HG03575 (cell line): Measurements from ENCODE around the gene TNS1.
"Not testable (repeated sequence)": the region's sequence is repeated elsewhere in the genome, so short reads cannot be mapped to it uniquely, and the experiment has no call there.

Experiments
- ATAC-seq: cut with Tn5 transposase; IDR thresholded peaks from one replicate; pipeline ENCODE4 v1.9.1; 2021; ENCODE audit not compliant: unreplicated experiment, insufficient number of reproducible peaks, low FRiP score; ENCODE audit errors: extremely low read depth

Gene TNS1

DNA sequence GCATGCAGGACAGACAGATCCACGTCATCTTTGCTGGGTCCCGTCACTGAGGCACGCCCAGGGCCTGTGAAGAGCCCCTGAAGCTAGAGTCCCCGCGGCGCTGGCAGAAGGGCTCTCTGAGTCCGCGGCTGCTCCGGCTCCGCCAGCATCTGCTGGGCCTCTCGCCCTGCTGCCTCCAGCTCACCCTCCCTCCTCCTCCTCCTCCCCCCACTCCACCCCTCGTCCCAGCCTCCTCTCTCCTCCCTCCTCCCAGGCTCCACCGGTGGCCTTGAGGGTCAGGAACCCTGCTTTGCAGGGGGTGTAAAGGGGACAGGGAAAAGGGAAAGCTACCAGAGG is at the start of gene TNS1:
Gene TNS1, minus strand, starts transcription at position 151 of the 336 bp plus-strand sequence. Its CDS starts 123 bp downstream, at position 28.
- no peak for ATAC-seq

DNA sequence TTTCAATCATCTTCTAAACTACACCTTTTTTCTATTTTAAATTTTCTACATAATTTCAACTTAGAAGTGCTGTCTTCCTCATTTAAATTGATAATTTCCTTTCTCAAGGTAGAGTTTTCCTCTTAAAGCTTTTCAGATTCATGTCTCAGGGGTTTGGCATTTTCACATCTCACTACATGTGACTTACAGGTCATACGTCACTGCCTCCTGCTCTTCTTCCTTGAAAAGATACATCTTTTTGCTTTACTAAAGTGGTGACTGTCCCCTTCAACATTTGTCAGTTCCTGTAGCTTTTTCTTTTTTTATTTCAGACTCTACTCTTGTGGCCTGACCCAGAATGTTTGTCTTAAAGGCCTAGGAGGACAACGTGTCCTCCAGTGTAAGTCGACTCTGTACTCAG is 49.1 kb upstream of the TNS1 start:
- no peak for ATAC-seq

DNA sequence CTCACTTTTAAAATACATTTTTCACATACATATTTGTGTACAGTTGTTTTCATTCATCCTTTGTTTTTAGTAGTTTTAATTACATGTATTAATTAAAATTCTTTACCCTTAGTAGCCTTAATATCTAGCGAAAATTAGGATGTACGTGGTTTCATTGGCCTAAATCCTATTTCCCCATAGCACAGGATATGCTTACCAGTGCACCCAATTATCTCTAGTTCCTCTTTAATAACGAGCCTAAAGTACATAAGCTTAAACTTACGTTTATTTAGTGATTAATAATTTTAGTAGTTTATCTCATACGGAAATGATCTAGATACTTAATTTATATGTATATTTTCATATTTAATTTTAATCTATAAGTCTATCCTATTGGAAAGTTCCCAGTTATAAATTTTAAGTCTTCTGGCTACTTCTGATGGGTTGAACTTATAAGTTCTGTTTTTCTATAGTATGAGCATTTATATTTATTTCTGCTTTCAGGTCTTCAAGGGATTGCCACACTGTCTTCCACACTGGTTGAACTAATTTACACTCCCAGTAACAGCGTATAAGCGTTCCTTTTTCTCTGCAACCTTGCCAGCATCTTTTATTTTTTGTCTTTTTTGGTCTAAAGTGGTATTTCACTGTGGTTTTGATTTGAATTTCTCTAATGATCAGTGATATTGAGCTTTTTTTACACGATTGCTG is 44.9 kb upstream of the TNS1 start:
- no peak for ATAC-seq

DNA sequence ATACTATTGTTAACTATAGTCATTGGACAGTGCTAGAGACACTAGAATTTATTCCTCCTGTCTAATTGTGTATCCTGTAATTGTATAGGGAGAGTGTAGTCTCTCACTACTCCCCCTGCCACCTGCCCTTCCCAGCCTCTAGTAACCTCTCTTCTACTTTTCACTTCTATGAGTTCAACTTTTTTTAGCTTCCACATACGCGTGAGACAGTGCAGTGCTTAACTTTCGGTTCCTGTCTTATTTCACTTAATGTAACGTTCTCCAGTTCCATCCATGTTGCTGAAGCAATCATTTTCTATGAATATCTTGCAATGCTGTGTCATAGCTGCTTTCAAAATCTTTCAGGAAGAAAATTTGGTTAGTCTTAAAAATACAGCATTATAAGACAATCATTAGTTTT is 43.4 kb upstream of the TNS1 start:
- no peak for ATAC-seq

DNA sequence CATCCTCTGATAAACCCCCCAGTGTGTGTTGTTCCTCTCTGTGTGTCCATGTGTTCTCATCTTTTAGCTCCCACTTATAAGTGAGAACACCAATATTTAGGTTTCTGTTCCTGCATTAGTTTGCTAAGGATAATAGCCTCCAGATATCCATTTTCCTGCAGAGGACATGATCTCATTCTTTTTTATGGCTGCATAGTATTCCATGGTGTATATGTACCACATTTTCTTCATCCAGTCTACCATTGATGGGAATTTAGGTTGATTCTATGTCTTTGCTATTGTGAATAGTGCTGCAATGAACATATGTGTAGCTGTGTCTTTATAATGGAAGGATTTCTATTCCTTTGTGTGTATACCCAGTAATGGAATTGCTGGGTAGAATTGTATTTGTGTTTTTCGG is 41.8 kb upstream of the TNS1 start:
- not testable (repeated sequence) for ATAC-seq

DNA sequence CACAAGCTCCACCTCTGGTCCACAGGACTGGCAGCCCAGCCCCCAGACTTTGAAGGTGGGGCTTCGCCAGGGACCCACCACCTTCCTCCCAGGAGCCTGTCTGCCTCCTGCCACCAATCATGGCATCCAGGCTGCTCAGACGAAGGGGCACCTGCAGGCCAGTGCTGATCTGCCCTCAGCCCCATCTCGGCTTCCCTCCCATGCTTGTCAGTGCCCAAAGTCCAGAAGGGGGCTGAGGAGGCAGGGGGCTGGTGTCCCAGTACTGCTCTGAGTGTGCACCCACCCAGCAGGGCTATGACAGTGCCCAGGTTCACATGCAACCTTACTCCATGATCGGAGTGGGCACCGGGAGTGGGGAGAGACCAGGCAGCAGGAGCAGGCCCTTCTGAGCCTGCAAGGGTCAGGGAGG is 40.9 kb upstream of the TNS1 start:
- no peak for ATAC-seq

DNA sequence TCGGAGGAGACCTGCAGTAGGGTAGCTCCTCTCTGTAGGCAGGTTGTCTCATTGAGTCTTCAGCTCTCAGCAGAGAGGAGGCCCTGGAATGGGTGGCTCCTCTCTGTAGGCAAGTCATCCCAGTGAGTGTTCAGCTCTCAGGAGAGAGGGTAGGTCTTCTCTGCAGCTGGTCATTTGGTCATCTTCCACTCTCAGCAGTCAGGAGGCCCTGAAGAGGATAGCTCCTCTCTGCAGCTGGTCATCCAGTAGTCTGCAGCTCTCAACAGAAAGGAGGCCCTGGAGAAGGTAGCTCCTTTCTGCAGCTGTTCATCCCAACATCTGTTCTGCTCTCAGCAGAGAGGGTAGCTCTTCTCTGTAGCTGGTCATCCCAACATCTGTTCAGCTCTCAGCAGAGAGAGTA is 40.3 kb upstream of the TNS1 start:
- no peak for ATAC-seq

DNA sequence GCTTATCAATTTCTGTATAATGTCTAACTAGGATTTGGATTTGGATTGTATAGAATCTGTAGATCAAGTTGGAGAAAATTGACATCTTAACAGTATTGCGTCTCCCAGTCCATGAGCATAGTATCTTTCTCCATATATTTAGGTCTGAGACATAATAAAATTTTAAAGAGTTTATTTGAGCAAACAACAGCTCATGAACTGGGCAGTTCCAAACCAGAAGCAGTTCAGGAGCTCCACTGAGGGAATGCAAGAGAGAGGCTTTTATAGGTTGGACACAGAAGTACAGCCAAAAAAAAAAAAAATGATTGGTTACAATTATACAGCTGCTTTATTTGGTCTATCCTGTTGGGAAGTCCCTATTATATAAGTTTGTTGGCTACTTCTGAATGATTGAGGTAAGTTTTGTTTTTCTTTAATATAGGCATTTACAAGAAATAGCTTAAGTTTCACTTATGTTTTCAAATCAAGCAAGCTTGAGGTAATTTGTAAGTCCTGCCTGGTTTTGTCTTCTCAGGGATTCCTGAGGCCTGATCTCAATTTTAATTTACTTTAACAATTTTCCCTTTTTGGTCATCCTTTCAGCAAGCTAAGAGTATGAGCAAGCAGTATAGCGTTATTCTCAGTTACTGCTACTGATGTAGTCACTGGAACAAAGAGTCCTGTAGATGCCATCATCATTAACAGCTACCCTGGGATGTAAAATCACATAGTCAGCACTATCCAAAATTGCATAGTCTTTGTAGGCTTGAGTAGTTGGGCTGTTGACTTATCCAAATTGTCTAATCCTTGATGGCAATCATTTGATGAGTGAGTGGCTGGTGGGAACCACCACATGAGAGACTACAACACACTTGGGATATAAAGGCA is 38.7 kb upstream of the TNS1 start:
- no peak for ATAC-seq

DNA sequence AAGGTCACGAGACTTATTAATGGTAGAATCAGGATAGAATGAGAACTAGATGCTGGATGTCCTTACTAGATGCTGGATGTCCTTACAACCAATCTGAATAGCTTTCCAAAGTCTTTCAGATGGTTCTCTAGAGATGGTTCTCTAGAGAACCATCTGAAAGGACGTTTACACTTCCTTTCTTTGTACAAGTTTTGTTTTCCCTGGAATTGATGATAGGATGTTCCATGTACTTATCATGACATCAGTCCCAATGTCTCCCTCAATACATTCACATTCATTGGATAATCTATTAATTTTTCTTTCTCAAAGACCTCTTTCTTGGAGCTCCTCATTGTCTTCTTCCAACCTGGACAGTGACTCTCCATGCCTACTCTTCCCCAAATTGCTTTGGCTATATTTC is 38.1 kb upstream of the TNS1 start:
- no peak for ATAC-seq

DNA sequence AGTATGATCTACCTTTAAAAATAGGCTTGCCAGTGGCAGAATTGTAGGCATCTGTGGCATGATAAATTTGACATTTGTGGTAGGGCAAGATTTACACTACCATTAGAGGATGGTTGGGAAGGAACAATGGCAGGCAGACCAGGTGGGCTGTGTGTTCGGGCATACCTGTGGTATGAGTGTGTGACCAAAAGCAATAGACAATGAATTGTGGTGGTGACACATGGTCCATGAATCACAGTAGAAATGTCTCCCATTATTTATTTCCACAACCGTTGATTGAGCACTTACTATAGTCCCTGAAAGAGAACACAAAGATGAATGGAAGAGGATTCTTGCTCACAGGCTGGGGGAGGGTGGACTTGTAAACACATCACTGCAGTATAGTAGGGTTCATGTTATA is 36.4 kb upstream of the TNS1 start:
- ATAC-seq, result no peak

DNA sequence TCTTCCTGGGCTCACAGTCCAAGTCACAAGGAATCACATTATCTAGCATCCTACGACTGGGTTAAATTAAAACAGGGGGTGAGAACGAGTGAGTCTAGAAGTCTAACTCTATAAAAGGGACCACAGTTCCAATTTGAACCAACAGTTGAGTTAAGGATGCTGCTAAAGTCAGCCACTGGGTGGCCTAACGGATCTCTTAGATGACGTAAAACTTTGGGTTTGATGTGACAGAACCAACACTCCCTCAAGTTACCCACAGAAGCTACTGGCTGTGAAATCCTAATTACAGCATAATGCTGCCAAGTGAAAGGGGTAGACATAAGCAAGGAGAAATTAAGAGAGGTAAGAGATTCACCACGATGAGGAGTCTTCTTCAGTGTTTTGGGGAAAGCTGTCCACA is 33.6 kb upstream of the TNS1 start:
- no peak for ATAC-seq

DNA sequence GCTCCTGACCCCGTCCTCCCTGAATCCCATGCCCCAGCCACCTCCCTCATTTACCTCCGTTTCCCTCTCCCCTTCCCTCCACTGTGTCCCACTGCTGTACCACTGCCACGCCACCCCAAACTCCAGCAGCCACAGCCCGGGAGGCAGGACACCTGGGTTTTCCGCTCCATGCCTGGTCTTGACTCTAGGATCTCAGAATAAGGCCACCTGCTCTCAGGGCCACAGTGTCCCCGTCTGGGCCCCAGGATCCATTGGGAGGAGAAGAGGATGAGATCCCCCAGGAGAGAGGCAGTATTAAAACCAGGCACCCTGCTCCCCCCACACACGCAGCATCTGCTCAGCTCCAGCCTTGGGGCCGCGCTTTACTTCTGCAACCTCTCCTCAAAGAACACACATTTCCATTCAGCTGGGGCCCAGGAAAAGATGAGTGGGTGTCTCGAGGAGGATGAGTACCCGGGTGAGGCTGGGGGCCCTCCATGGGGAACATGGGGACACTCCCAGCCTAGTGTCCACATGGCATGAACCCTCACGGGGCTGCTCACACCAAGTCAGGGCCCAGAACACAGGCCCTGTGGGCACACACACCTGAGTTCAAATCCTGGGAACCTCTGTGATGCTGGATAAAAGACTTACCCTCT is 32.8 kb upstream of the TNS1 start:
- ATAC-seq, result no peak

DNA sequence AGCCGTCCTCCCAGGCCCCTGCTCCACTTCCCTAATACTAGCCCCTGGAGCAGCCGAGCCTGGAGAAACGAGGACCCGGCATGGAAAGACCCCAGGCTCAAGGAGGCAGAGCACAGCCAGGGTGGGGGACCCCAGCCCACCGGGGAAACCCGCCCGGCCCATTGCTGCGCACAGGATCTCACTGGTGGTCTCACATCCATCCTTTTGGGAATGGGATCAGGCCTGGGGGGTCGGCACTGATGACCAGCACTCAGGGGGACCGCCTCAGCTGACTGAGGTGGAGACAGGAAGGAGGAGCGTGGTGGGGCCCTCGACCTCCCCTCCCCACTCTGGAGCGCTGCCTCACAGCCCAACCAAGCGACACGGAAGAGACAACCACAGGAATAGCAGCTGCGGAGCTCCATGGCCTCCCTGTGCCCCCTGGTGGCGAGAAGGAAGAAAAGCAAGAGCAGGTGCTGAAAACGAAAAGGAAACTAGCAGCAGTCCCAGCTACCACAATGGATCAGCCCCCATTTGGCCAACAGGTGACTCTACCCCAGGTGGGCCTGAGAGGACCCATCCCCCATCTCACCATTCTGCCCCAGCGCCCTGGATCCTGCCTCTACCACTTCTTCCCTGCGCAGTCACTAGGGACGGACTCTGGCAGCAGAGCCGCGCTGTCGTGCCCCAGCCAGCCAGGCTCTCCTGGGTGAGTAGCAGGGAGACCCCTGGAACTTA is 31.9 kb upstream of the TNS1 start:
- peak; percentile 71 for ATAC-seq

DNA sequence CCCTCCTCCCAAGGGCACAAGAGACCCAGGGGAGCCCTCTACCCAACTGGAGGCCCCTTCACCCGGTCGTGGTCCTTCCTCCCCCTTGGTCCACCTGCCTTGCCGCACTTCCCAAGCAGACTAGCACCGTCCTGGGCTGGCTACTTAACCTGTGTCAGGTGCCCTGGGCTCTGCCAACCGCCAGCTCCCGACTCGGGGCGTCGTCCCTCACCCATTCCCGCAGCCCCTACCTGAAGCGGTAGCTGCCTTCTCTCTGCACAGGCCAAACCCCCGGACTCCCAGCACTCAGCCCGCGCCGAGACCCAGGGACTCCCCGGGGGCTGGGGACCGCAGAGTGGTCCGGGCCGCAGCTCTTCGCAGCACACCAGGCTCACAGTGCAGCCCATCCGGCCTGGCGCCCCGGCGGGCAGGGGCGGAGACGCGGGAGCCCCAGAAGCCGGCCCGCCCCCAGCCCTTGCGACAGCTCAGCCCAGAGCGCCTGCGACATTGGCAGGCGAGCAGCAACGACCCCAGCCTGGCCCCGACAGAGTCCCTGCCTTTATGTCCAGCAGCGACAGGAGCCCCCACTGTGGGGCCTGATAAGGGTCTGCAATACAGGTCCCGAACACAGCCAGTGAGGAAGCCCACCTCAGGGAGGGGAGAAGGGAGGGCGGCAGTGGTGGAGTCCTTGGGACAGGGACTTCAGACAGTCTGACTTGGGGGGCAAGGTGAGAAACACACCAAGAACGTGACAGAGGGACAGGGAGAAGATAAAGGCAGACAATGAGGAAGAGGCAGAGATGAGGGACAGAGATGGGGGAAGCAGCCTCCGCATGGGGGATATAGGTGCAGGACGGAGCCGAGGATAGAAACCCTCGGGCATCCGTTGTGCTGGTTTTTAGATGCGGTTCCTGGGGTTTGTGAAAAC is 31.0 kb upstream of the TNS1 start:
- no peak for ATAC-seq

DNA sequence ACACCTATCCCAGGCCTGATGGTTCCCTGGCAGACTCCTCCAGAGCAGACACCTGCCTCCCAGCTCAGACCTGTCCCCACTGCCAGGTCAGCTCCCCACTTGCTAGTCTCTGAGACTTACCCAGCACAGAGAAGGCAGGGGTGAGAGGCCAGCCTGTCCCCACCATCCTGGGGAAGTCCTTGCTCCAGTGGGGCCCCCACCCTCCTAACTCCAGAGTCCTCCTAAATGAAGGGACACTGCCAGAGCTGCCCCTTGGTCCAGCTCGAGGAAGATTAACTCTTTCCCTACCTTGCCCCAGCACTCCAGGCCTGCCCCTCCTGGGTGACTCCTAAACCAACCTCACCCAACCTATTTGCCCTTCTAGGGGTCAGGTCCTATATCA is 30.4 kb upstream of the TNS1 start:
- no peak for ATAC-seq

DNA sequence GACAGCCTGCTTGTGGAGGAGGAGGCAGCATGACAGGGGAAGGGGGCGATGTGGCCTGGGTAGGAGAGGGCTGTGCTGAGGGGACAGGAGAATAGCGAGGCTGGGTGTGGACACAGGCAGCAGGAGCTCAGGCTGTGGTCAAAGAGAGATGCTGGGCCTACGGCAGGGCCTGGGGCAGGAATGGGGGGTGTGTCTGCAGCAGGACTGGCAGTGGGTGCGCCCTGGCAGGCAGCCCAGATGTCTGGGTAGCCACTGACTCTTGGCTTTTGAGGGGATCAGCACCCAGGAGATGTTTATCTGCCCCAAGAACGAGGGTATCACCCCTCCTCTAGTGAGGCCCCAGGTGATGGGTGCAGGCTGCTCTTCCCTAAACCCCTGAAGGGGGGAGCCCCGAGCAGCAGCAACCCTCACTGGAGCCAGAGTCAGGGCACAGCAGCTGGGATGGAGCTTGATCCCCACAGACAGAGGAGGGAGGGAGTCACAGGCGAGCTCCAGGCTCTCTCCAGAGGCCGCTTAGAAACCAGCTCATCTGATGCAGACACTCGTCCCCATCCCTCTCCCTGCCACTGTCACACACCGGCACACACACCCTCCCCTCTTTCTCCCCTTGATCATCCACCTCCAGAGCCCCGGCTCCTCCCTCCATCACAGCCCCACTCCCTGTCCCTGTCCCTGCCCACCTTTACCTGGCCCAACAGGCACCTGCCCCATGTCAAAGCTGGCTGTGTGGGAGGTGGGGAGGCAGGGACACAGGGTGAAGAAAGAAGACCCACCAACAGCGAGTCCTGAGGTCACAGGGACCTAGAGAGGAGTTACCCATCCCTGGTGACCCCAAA is 29.8 kb upstream of the TNS1 start:
- no peak for ATAC-seq

DNA sequence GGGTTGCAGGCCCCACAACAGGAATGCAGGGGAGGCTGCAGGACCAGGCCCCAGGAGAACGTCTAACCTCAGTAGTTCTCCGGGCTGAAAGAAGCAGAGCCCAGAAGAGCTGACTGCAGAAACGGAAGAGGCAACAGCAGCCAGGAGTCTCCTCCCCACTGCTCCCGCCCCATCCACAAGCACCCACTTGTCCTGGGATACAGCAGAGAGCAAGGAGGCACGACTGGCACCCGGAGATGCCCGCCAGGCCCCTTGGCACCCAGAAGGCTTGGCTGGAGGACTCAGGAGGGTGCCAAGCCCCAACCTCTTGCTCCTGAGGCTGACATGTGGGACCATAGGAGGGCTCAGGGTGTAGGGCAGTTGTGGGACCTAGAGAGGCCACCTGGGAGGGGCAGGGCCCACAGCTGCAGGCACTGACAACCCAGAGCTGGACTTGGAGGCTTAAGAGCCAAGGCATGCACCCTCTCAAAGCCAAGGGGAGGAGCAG is 29.0 kb upstream of the TNS1 start:
- no peak for ATAC-seq

DNA sequence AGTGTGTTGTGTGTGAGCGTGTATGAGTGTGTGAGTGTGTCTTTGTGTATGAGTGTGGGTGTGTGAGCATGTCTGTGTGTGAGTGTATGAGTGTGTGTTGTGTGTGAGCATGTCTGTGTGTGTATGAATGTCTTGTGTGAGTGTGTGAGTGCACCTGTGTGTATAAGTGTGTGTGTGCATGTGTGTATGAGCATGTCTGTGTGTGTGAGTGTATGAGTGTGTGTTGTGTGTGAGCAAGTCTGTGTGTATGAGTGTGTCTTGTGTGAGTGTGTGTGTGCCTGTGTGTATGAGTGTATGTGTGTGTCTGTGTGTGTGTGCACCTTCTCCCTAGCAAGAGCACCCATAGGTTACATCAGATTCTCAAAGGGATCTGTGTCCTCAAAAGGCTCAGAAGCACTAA is 28.5 kb upstream of the TNS1 start:
- no peak for ATAC-seq
